Measurements from ENCODE around the gene ENPP7. TPM values are rescaled to one million over a fixed set of nuclear protein-coding genes. Genes with fewer than 3 reads are reported as not detected.

ENPP7 gene
- total RNA-seq, 4 donors from 2014 or later, result not detected

DNA sequence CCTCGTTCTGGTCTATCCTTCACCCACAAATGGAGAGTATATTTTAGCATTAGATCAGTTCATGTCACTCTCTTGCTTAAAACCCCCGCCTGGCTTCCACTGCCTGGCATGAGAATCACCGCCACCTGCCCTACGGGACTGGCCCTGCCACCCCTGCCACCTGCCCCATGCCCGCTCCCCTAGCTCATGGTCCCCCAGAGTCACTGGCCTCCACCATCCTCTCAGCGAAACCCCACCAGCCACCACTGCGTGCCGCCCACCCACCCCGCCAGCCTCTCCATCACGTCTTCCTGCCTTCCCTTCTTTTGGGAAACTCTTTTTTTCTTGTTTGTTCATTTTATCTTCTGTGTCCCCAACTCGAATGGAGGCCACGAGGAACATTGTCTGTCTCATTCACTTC lies 982 bp upstream of the ENPP7 start:
- DNase-seq (ENCODE audit: low spot score in 2 of 2), result no peak
- H3K36me3 ChIP-seq, result no peaks in the 10 kb centered on the region
- H3K4me1 ChIP-seq, result peaks cover 0 to 12% (median 0%) of the 10 kb centered on the region in 4 donors
- H3K27me3 ChIP-seq, result no peaks in the 10 kb centered on the region
- no peaks in the 10 kb centered on the region for H3K9me3 ChIP-seq
- no peak overlapping the region for H3K4me3 ChIP-seq
- no peak overlapping the region for H3K27ac ChIP-seq
- TF ChIP-seq CTCF (IDR thresholded peaks at IDR 0.05) (no peak), EP300 (IDR thresholded peaks at IDR 0.05) (no peak), POLR2A (IDR thresholded peaks at IDR 0.05) (no peak)
- 92 to 94% methylated on average over 12 of the region's 12 CpGs for WGBS, 2 donors

GRCh38 chr17:79730437-79730768 lies 340 bp upstream of the ENPP7 start:
- 85 to 96% methylated on average over 5 of the region's 5 CpGs for WGBS, 2 donors
- Histone ChIP-seq H3K27me3 (no peaks in the 10 kb centered on the region), H3K27ac (no peak overlapping the region), H3K36me3 (no peaks in the 10 kb centered on the region), H3K9me3 (no peaks in the 10 kb centered on the region), H3K4me3 (no peak overlapping the region), H3K4me1 (peaks cover 0 to 12% (median 0%) of the 10 kb centered on the region in 4 donors)
- DNase-seq (ENCODE audit: low spot score in 2 of 2), result no peak
- TF ChIP-seq CTCF (IDR thresholded peaks at IDR 0.05), result no peak
- no peak for TF ChIP-seq POLR2A (IDR thresholded peaks at IDR 0.05)
- TF ChIP-seq EP300 (IDR thresholded peaks at IDR 0.05), result no peak

- TF ChIP-seq EP300 (IDR thresholded peaks at IDR 0.05), result no peak
- TF ChIP-seq CTCF (IDR thresholded peaks at IDR 0.05), result no peak
- TF ChIP-seq POLR2A (IDR thresholded peaks at IDR 0.05), result no peak
- Histone ChIP-seq H3K4me1 (peaks cover 0 to 12% (median 0%) of the 10 kb centered on the region in 4 donors), H3K4me3 (no peak overlapping the region), H3K9me3 (no peaks in the 10 kb centered on the region), H3K36me3 (no peaks in the 10 kb centered on the region), H3K27ac (no peak overlapping the region), H3K27me3 (peaks cover 0 to 4% of the 10 kb centered on the region in 2 donors)
- 66 to 72% methylated on average over 10 of the region's 10 CpGs for WGBS, 2 donors
- no peak for DNase-seq (ENCODE audit: low spot score in 2 of 2)
Measured at GRCh38 chr17:79732254-79732653, 1.5 kb downstream of the ENPP7 start.

GRCh38 chr17:79732804-79733691 lies 2.3 kb downstream of the ENPP7 start:
- Histone ChIP-seq H3K27ac (no peak overlapping the region), H3K4me3 (peak overlapping the region in 2 of 4 donors; percentile 28), H3K36me3 (no peaks in the 10 kb centered on the region), H3K9me3 (no peaks in the 10 kb centered on the region), H3K4me1 (peaks cover 0 to 12% (median 0%) of the 10 kb centered on the region in 4 donors), H3K27me3 (peaks cover 0 to 9% of the 10 kb centered on the region in 2 donors)
- DNase-seq (ENCODE audit: low spot score in 2 of 2), result peak in 1 of 2 donors; percentile 17
- TF ChIP-seq POLR2A (IDR thresholded peaks at IDR 0.05) (no peak), CTCF (IDR thresholded peaks at IDR 0.05) (no peak), EP300 (IDR thresholded peaks at IDR 0.05) (no peak)
- 63 to 66% methylated on average over 31 to 35 of the region's 35 CpGs for WGBS, 2 donors

- Histone ChIP-seq H3K36me3 (no peaks in the 10 kb centered on the region), H3K4me3 (no peak overlapping the region), H3K4me1 (peaks cover 0 to 8% (median 0%) of the 10 kb centered on the region in 4 donors), H3K9me3 (no peaks in the 10 kb centered on the region), H3K27ac (no peak overlapping the region), H3K27me3 (peaks cover 0 to 11% of the 10 kb centered on the region in 2 donors)
- DNase-seq (ENCODE audit: low spot score in 2 of 2), result no peak
- TF ChIP-seq POLR2A (IDR thresholded peaks at IDR 0.05), result no peak
- no peak for TF ChIP-seq EP300 (IDR thresholded peaks at IDR 0.05)
- no peak for TF ChIP-seq CTCF (IDR thresholded peaks at IDR 0.05)
- 63 to 80% methylated on average over 8 to 9 of the region's 9 CpGs for WGBS, 2 donors
Measured at GRCh38 chr17:79733692-79734070, 2.9 kb downstream of the ENPP7 start.
